ENCODE measurements around the gene C1orf116.

- TF ChIP-seq CTCF (tag by site-specific recombination; IDR thresholded peaks at IDR 0.05) = no peak
- TF ChIP-seq YY1 (tag by site-specific recombination; IDR thresholded peaks at IDR 0.05) = no peak
- no peak for TF ChIP-seq MYNN (tag by site-specific recombination; IDR thresholded peaks at IDR 0.05; ENCODE audit: borderline replicate concordance)
- TF ChIP-seq ZFP37 (tag by site-specific recombination; IDR thresholded peaks at IDR 0.05) = no peak
- TF ChIP-seq FEZF1 (tag by site-specific recombination; IDR thresholded peaks at IDR 0.05) = no peak
- TF ChIP-seq KLF7 (tag by site-specific recombination; IDR thresholded peaks at IDR 0.05; ENCODE audit: borderline replicate concordance) = no peak
- TF ChIP-seq ZSCAN4 (tag by site-specific recombination; IDR thresholded peaks at IDR 0.05) = no peak
- no peak for TF ChIP-seq ZNF488 (tag by site-specific recombination; IDR thresholded peaks at IDR 0.05)
- TF ChIP-seq ZNF24 (tag by site-specific recombination; IDR thresholded peaks at IDR 0.05) = no peak
- TF ChIP-seq SALL2 (tag by site-specific recombination; IDR thresholded peaks at IDR 0.05; ENCODE audit: borderline replicate concordance) = no peak
Observed at GRCh38 chr1:207073906-207074820, 41.6 kb upstream of the C1orf116 start.

All from HEK293 (cell line).